HepG2 (cell line): Measurements from ENCODE around the gene CRY1. TPM values are rescaled to one million over a fixed set of nuclear protein-coding genes. Genes with fewer than 3 reads are reported as not detected.

Experiments used
- AHR ChIP-seq: IDR thresholded peaks from 2 replicates; pipeline ENCODE4 v1.6.1; 2018; ENCODE audit warnings: missing genetic modification reagents, missing compliant biosample characterization
- ARNT2 ChIP-seq: sonication (generic); formaldehyde crosslinking; IDR thresholded peaks from 2 replicates; pipeline ENCODE4 v1.8.0; 2022; ENCODE audit warnings: mild to moderate bottlenecking, low read depth, missing genetic modification reagents, moderate library complexity
- ATF6 ChIP-seq: sonication (generic); formaldehyde crosslinking; conservative IDR thresholded peaks from 2 replicates; pipeline ENCODE4 v1.4.0; 2020; ENCODE audit warnings: missing genetic modification reagents
- DNMT3B ChIP-seq: conservative IDR thresholded peaks from 2 replicates; pipeline ENCODE4 v1.6.1; 2016; ENCODE audit warnings: missing biosample characterization, control low read depth
- FOXP4 ChIP-seq: sonication (generic); formaldehyde crosslinking; IDR thresholded peaks from 2 replicates; pipeline ENCODE4 v1.4.0; 2020; ENCODE audit warnings: missing genetic modification reagents
- GATAD2A ChIP-seq: IDR thresholded peaks from 2 replicates; pipeline ENCODE4 v1.6.1; 2016
- HNRNPL ChIP-seq: fragments of 200-400 bp; formaldehyde crosslinking; IDR thresholded peaks from 2 replicates; pipeline ENCODE4 v1.6.1; 2017; ENCODE audit warnings: mild to moderate bottlenecking, low read depth, low read length
- JUN ChIP-seq: sonication (generic); formaldehyde crosslinking; IDR thresholded peaks from 2 replicates; pipeline ENCODE4 v1.4.0; 2020; ENCODE audit warnings: mild to moderate bottlenecking, missing genetic modification reagents
- MTF2 ChIP-seq: sonication (generic); formaldehyde crosslinking; IDR thresholded peaks from 2 replicates; pipeline ENCODE4 v1.5.0; 2020; ENCODE audit warnings: missing genetic modification reagents, borderline replicate concordance
- MYC ChIP-seq: sonication (generic); formaldehyde crosslinking; IDR thresholded peaks from 2 replicates; pipeline ENCODE4 v1.9.0; 2021; ENCODE audit warnings: missing genetic modification reagents, borderline replicate concordance
- NFE2L2 ChIP-seq: fragments of 150-350 bp; IDR thresholded peaks from 2 replicates; pipeline ENCODE4 v1.6.1; 2014; ENCODE audit warnings: low read length
- PRDM4 ChIP-seq: sonication (generic); formaldehyde crosslinking; IDR thresholded peaks from 2 replicates; pipeline ENCODE4 v1.9.0; 2021; ENCODE audit warnings: missing genetic modification reagents, borderline replicate concordance
- SATB2 ChIP-seq: sonication (generic); formaldehyde crosslinking; IDR thresholded peaks from 2 replicates; pipeline ENCODE4 v1.5.0; 2020; ENCODE audit warnings: missing genetic modification reagents
- YY1 ChIP-seq: IDR thresholded peaks from 2 replicates; pipeline ENCODE4 v1.6.1; 2011; ENCODE audit warnings: low read length, low read depth, moderate library complexity, mild to moderate bottlenecking; ENCODE audit not compliant: insufficient read depth, insufficient replicate concordance
- ZBTB2 ChIP-seq: sonication (generic); formaldehyde crosslinking; IDR thresholded peaks from 2 replicates; pipeline ENCODE4 v1.8.0; 2022; ENCODE audit warnings: low read depth, missing genetic modification reagents
- ZBTB42 ChIP-seq: sonication (generic); formaldehyde crosslinking; IDR thresholded peaks from 2 replicates; pipeline ENCODE4 v1.5.0; 2020; ENCODE audit warnings: mild to moderate bottlenecking, missing genetic modification reagents
- ZBTB8A ChIP-seq: sonication (generic); formaldehyde crosslinking; IDR thresholded peaks from 2 replicates; pipeline ENCODE4 v1.4.0; 2020; ENCODE audit warnings: mild to moderate bottlenecking, low read depth, missing genetic modification reagents, borderline replicate concordance
- ZMYM2 ChIP-seq: sonication (generic); formaldehyde crosslinking; IDR thresholded peaks from 2 replicates; pipeline ENCODE4 v1.8.0; 2022; ENCODE audit warnings: mild to moderate bottlenecking, missing genetic modification reagents
- ZNF180 ChIP-seq: sonication (generic); formaldehyde crosslinking; IDR thresholded peaks from 2 replicates; pipeline ENCODE4 v1.4.0; 2020; ENCODE audit warnings: low read depth, missing genetic modification reagents, borderline replicate concordance
- ZNF605 ChIP-seq: sonication (generic); formaldehyde crosslinking; IDR thresholded peaks from 2 replicates; pipeline ENCODE4 v1.8.0; 2022; ENCODE audit warnings: mild to moderate bottlenecking, missing genetic modification reagents
- polyA plus RNA-seq, 8 experiments: library from polyadenylated mRNA; depleted of rRNA in 3 of 8; stranded (reverse) in 7 of 8; unstranded in 1 of 8; fragments of >200 nt; fragmentation: Illumina TruSeq in 4 of 8; extraction: Trizol in 4 of 8; gene quantifications; 2 replicates each; pipeline versions ENCODE4 v1.2.1 to v1.2.3, GENCODE V29; 2011 to 2016; ENCODE audit warnings: low read depth in 4 of 8, missing spikeins in 1 of 8, mixed read lengths in 1 of 8; ENCODE audit not compliant: insufficient read depth in 1 of 8
- total RNA-seq, 5 experiments: library from RNA; depleted of rRNA; stranded (reverse); fragments of >200 nt; fragmentation: Illumina TruSeq; extraction: Trizol; gene quantifications; 2 replicates each; pipeline ENCODE4 v1.2.3, GENCODE V29; 2016; ENCODE audit warnings: low read depth in 1 of 5
- TF ChIP-seq, protein P1 (sequence below): sonication (generic); formaldehyde crosslinking; IDR thresholded peaks from 2 replicates; pipeline ENCODE4 v1.8.0; 2022; ENCODE audit warnings: missing genetic modification reagents, mild to moderate bottlenecking, borderline replicate concordance

Gene CRY1
- total and polyA plus RNA-seq, 2 of the 13 experiments (the other 11 are each of a cell fraction or from before 2014, with no cell fraction given) = 11.4 to 13.9 TPM

- TF ChIP-seq DNMT3B (no peak), ZNF180 (no peak), AHR (CRISPR knock-in tag) (no peak), JUN (CRISPR knock-in tag) (0 out of 2 replicates have a peak, but pooled peaks have one; percentile 11), GATAD2A (CRISPR knock-in tag) (no peak), NFE2L2 (no peak), MTF2 (CRISPR knock-in tag) (peak; percentile 74; the same call in 1 of the 2 replicates), FOXP4 (no peak), ZMYM2 (CRISPR knock-in tag) (0 out of 2 replicates have a peak, but pooled peaks have one; percentile 9), ZBTB42 (CRISPR knock-in tag) (no peak), SATB2 (CRISPR knock-in tag) (0 out of 2 replicates have a peak, but pooled peaks have one; percentile 31), ZNF605 (CRISPR knock-in tag) (no peak), YY1 (peak; percentile 27), ATF6 (no peak), ZBTB8A (CRISPR knock-in tag) (no peak), PRDM4 (no peak), MYC (CRISPR knock-in tag) (no peak), ARNT2 (CRISPR knock-in tag) (no peak), HNRNPL (no peak), ZBTB2 (CRISPR knock-in tag) (peak; percentile 17; the same call in 1 of the 2 replicates)
- TF ChIP-seq, protein P1, sequence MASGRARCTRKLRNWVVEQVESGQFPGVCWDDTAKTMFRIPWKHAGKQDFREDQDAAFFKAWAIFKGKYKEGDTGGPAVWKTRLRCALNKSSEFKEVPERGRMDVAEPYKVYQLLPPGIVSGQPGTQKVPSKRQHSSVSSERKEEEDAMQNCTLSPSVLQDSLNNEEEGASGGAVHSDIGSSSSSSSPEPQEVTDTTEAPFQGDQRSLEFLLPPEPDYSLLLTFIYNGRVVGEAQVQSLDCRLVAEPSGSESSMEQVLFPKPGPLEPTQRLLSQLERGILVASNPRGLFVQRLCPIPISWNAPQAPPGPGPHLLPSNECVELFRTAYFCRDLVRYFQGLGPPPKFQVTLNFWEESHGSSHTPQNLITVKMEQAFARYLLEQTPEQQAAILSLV = no peak
Observed at GRCh38 chr12:107092669-107093416, 506 bp downstream of the CRY1 start (continued).
